Esophagus squamous epithelium (tissue), 5 donors: ENCODE results near the gene TPPP. TPM values are rescaled to one million over a fixed set of nuclear protein-coding genes. Genes with fewer than 3 reads are reported as not detected.

Source experiments
- DNase-seq: peaks from one replicate; lab custom pipeline; 2025; lab: John Stamatoyannopoulos, UW
- H3K27ac ChIP-seq, 4 donors: fragments of 200-600 bp; sonication (generic); one replicate each; pipeline ENCODE4 v1.5.1; 2016 to 2019; ENCODE audit warnings: mild to moderate bottlenecking in 1 of 4
- H3K27me3 ChIP-seq, 4 donors: fragments of 200-600 bp; sonication (generic); 1 replicate in 3 of 4; 2 replicates in 1 of 4; pipeline versions ENCODE4 v1.5.1 to v1.6.0; 2017 to 2021; ENCODE audit warnings: antibody characterized with exemption in 1 of 4
- H3K36me3 ChIP-seq, 3 donors: fragments of 200-600 bp; sonication (generic); one replicate each; pipeline ENCODE4 v1.5.1; 2016 to 2019
- H3K4me1 ChIP-seq, 3 donors: fragments of 200-600 bp; sonication (generic); one replicate each; pipeline ENCODE4 v1.5.1; 2017 to 2019
- H3K4me3 ChIP-seq, 4 donors: fragments of 200-600 bp; sonication (generic); 1 replicate in 3 of 4; 2 replicates in 1 of 4; pipeline ENCODE4 v1.5.1; 2016 to 2019; ENCODE audit warnings: mild to moderate bottlenecking in 2 of 4, moderate library complexity in 1 of 4
- H3K9me3 ChIP-seq, 3 donors: fragments of 200-600 bp; sonication (generic); one replicate each; pipeline ENCODE4 v1.5.1; 2016 to 2019
- CTCF ChIP-seq, 6 experiments: fragments of 450-650 bp in 4 of 6; fragments of 200-600 bp in 2 of 6; sonication (generic) in 2 of 6; IDR thresholded peaks; one replicate each; pipeline ENCODE4 v1.5.1; 2016 to 2019; ENCODE audit warnings: antibody characterized with exemption in 6 of 6, mild to moderate bottlenecking in 4 of 6, moderate library complexity in 4 of 6
- POLR2A ChIP-seq, 4 donors: fragments of 450-650 bp; IDR thresholded peaks; one replicate each; pipeline ENCODE4 v1.6.1; 2017; ENCODE audit warnings: antibody characterized with exemption in 4 of 4, mild to moderate bottlenecking in 4 of 4, moderate library complexity in 3 of 4
- WGBS, 2 donors: methylation state at CpG; one replicate each; pipeline ENCODE4 v1.1.5; 2018; 5-methylcytosine and 5-hydroxymethylcytosine counted together
- intact Hi-C: fragments of 100-400 bp; cut with DNase I; formaldehyde crosslinking; loops from one replicate; pipeline ENCODE4 v1.15.0; 2022
- total RNA-seq, 4 donors: library from RNA; depleted of rRNA; stranded (reverse); fragments of >200 nt; gene quantifications; one replicate each; pipeline ENCODE4 v1.1.0, GENCODE V29; 2016
- donor health status: DM: yes; HTN: yes; CAD: no.

TPPP gene
- total RNA-seq, 4 donors from 2014 or later = 1.7 to 5.8 (median 5.5) TPM

- Histone ChIP-seq H3K27ac (peak overlapping the region; percentile 5 to 68 (median 39)), H3K4me3 (peak overlapping the region in 3 of 4 donors; percentile 7 to 21 (median 15)), H3K36me3 (peaks cover 0 to 2% (median 0%) of the 10 kb centered on the region in 3 donors), H3K9me3 (no peaks in the 10 kb centered on the region), H3K4me1 (peaks cover 41 to 62% (median 41%) of the 10 kb centered on the region in 3 donors), H3K27me3 (no peaks in the 10 kb centered on the region)
- DNase-seq = no peak
- peak in 1 of 6 experiments; percentile 4 for TF ChIP-seq CTCF (IDR thresholded peaks at IDR 0.05)
- no peak for TF ChIP-seq POLR2A (IDR thresholded peaks at IDR 0.05)
- intact Hi-C loops = loop anchor here (5.0 kb wide), 1 partner anchor 230 kb away; no protein-coding TSS in a partner anchor
- 3 to 8% methylated on average over 9 to 12 of the region's 27 CpGs for WGBS, 2 donors
Measured at GRCh38 chr5:672329-673160, 20.6 kb downstream of the TPPP start.

- TF ChIP-seq CTCF (IDR thresholded peaks at IDR 0.05) (peak; percentile 73 to 94 (median 90)), POLR2A (IDR thresholded peaks at IDR 0.05) (no peak)
- Histone ChIP-seq H3K9me3 (no peaks in the 10 kb centered on the region), H3K27ac (peak overlapping the region in 3 of 4 donors; percentile 32 to 68 (median 46)), H3K36me3 (peaks cover 0 to 10% (median 0%) of the 10 kb centered on the region in 3 donors), H3K27me3 (no peaks in the 10 kb centered on the region), H3K4me1 (peaks cover 41 to 62% (median 41%) of the 10 kb centered on the region in 3 donors), H3K4me3 (peak overlapping the region in 2 of 4 donors; percentile 7 to 21)
- 11 to 20% methylated on average over 3 to 4 of the region's 27 CpGs for WGBS, 2 donors
- DNase-seq = no peak
- intact Hi-C loops = loop anchor here (5.0 kb wide), 1 partner anchor 231 kb away; no protein-coding TSS in a partner anchor
Measured at GRCh38 chr5:671459-672328, 21.5 kb downstream of the TPPP start.

- WGBS, 2 donors = 20% methylated on average over 3 of the region's 33 CpGs; no CpG with 5 or more reads in 1 of the 2 donors
- TF ChIP-seq POLR2A (IDR thresholded peaks at IDR 0.05) = no peak
- no peak for TF ChIP-seq CTCF (IDR thresholded peaks at IDR 0.05)
- Histone ChIP-seq H3K9me3 (no peaks in the 10 kb centered on the region), H3K4me1 (peaks cover 41 to 62% (median 41%) of the 10 kb centered on the region in 3 donors), H3K27me3 (no peaks in the 10 kb centered on the region), H3K27ac (peak overlapping the region in 1 of 4 donors; percentile 48), H3K36me3 (peaks cover 0 to 17% (median 0%) of the 10 kb centered on the region in 3 donors), H3K4me3 (no peak overlapping the region)
- no peak for DNase-seq
- intact Hi-C loops = loop anchor here (5.0 kb wide), 1 partner anchor 232 kb away; no protein-coding TSS in a partner anchor
Measured at GRCh38 chr5:670396-671270, 22.5 kb downstream of the TPPP start.

- Histone ChIP-seq H3K27me3 (no peaks in the 10 kb centered on the region), H3K9me3 (no peaks in the 10 kb centered on the region), H3K4me3 (no peak overlapping the region), H3K27ac (peak overlapping the region; percentile 5 to 48 (median 27)), H3K4me1 (peaks cover 41 to 62% (median 41%) of the 10 kb centered on the region in 3 donors), H3K36me3 (peaks cover 0 to 22% (median 0%) of the 10 kb centered on the region in 3 donors)
- no CpG with 5 or more reads among the region's 22 CpGs for WGBS, 2 donors
- TF ChIP-seq POLR2A (IDR thresholded peaks at IDR 0.05) = no peak
- TF ChIP-seq CTCF (IDR thresholded peaks at IDR 0.05) = no peak
- DNase-seq = no peak
- intact Hi-C loops = loop anchor here (5.0 kb wide), 1 partner anchor 232 kb away; no protein-coding TSS in a partner anchor
Measured at GRCh38 chr5:669842-670395, 23.2 kb downstream of the TPPP start.
